ENCODE data around the gene CTPS1. TPM values are rescaled to one million over a fixed set of nuclear protein-coding genes. Genes with fewer than 3 reads are reported as not detected.

Gene CTPS1
- total and polyA plus RNA-seq, 2 donors from 2014 or later, result 8.8 to 23.8 TPM

- TF ChIP-seq CTCF (IDR thresholded peaks at IDR 0.05; ENCODE audit: borderline replicate concordance, extremely low read depth, insufficient read depth), result no peak
- Histone ChIP-seq H3K4me1 (ENCODE audit: control insufficient read depth in 2 of 3, insufficient read depth in 2 of 3, low read depth in 1 of 3, low read length in 3 of 3) (no peaks in the 10 kb centered on the region), H3K36me3 (ENCODE audit: control insufficient read depth in 2 of 3, insufficient read depth in 3 of 3, low read length in 3 of 3) (peaks cover 5 to 46% (median 31%) of the 10 kb centered on the region in 3 donors), H3K9ac (ENCODE audit: low read length in 3 of 3) (no peak overlapping the region), H3K27me3 (ENCODE audit: control insufficient read depth, insufficient read depth, low read length) (no peaks in the 10 kb centered on the region), H3K9me3 (ENCODE audit: control insufficient read depth in 2 of 3, insufficient read depth in 1 of 3, low read length in 3 of 3) (no peaks in the 10 kb centered on the region), H3K27ac (ENCODE audit: low read depth in 2 of 2, low read length in 2 of 2) (no peak overlapping the region), H3K4me3 (ENCODE audit: low read length in 3 of 3) (no peak overlapping the region)
- intact Hi-C loops (cut with DNase I), result no loop called here
- FAIRE-seq (no peak), DNase-seq (no peak)
These were observed 17.6 kb downstream of the CTPS1 start for GRCh38 chr1:40997096-40997495.

GRCh38 chr1:40998668-40999067 is 19.2 kb downstream of the CTPS1 start:
- Histone ChIP-seq H3K9me3 (ENCODE audit: control insufficient read depth in 2 of 3, insufficient read depth in 1 of 3, low read length in 3 of 3) (no peaks in the 10 kb centered on the region), H3K27ac (ENCODE audit: low read depth in 2 of 2, low read length in 2 of 2) (no peak overlapping the region), H3K9ac (ENCODE audit: low read length in 3 of 3) (no peak overlapping the region), H3K4me3 (ENCODE audit: low read length in 3 of 3) (no peak overlapping the region), H3K36me3 (ENCODE audit: control insufficient read depth in 2 of 3, insufficient read depth in 3 of 3, low read length in 3 of 3) (peaks cover 5 to 45% (median 32%) of the 10 kb centered on the region in 3 donors), H3K27me3 (ENCODE audit: control insufficient read depth, insufficient read depth, low read length) (no peaks in the 10 kb centered on the region), H3K4me1 (ENCODE audit: control insufficient read depth in 2 of 3, insufficient read depth in 2 of 3, low read depth in 1 of 3, low read length in 3 of 3) (peaks cover 0 to 7% (median 4%) of the 10 kb centered on the region in 3 donors)
- FAIRE-seq (no peak), DNase-seq (no peak)
- intact Hi-C loops (cut with DNase I), result no loop called here
- no peak for TF ChIP-seq CTCF (IDR thresholded peaks at IDR 0.05; ENCODE audit: borderline replicate concordance, extremely low read depth, insufficient read depth)

- Histone ChIP-seq H3K9ac (ENCODE audit: low read length in 3 of 3) (no peak overlapping the region), H3K27ac (ENCODE audit: low read depth in 2 of 2, low read length in 2 of 2) (no peak overlapping the region), H3K36me3 (ENCODE audit: control insufficient read depth in 2 of 3, insufficient read depth in 3 of 3, low read length in 3 of 3) (peaks cover 0 to 41% (median 25%) of the 10 kb centered on the region in 3 donors), H3K9me3 (ENCODE audit: control insufficient read depth in 2 of 3, insufficient read depth in 1 of 3, low read length in 3 of 3) (no peaks in the 10 kb centered on the region), H3K4me3 (ENCODE audit: low read length in 3 of 3) (no peak overlapping the region), H3K4me1 (ENCODE audit: control insufficient read depth in 2 of 3, insufficient read depth in 2 of 3, low read depth in 1 of 3, low read length in 3 of 3) (peaks cover 0 to 9% (median 4%) of the 10 kb centered on the region in 3 donors), H3K27me3 (ENCODE audit: control insufficient read depth, insufficient read depth, low read length) (no peaks in the 10 kb centered on the region)
- no peak for TF ChIP-seq CTCF (IDR thresholded peaks at IDR 0.05; ENCODE audit: borderline replicate concordance, extremely low read depth, insufficient read depth)
- DNase-seq (no peak), FAIRE-seq (no peak)
- intact Hi-C loops (cut with DNase I), result no loop called here
These were observed 23.7 kb downstream of the CTPS1 start for GRCh38 chr1:41003127-41003639.

Data from kidney (tissue), 14 donors.